Endodermal cell (in vitro differentiated cells): Measurements from ENCODE around the gene CNTFR. TPM values are rescaled to one million over a fixed set of nuclear protein-coding genes. Genes with fewer than 3 reads are reported as not detected.

Experiments used
- DNase-seq: peaks from one replicate; pipeline ENCODE4 v3.0.0-alpha.2; 2017
- H3K27ac ChIP-seq: 2 replicates; pipeline ENCODE4 v1.5.1; 2013; ENCODE audit warnings: mild to moderate bottlenecking, low read depth, low read length, moderate library complexity
- H3K27me3 ChIP-seq: 2 replicates; pipeline ENCODE4 v1.6.1; 2013; ENCODE audit warnings: mild to moderate bottlenecking, low read length, moderate library complexity; ENCODE audit not compliant: insufficient read depth, control insufficient read depth, poor library complexity, severe bottlenecking
- H3K36me3 ChIP-seq: 2 replicates; pipeline ENCODE4 v1.7.0; 2013; ENCODE audit warnings: mild to moderate bottlenecking, low read length, moderate library complexity; ENCODE audit not compliant: control insufficient read depth, insufficient read depth
- H3K4me1 ChIP-seq: one replicate; pipeline ENCODE4 v1.7.0; 2013; ENCODE audit warnings: low read length; ENCODE audit not compliant: control insufficient read depth, insufficient read depth
- H3K4me3 ChIP-seq: 2 replicates; pipeline ENCODE4 v1.5.1; 2013; ENCODE audit warnings: mild to moderate bottlenecking, low read length, moderate library complexity
- H3K9ac ChIP-seq: 2 replicates; pipeline ENCODE4 v1.6.1; 2013; ENCODE audit warnings: mild to moderate bottlenecking, low read length, moderate library complexity; ENCODE audit not compliant: poor library complexity, severe bottlenecking; ENCODE audit errors: extremely low read depth
- H3K9me3 ChIP-seq: 2 replicates; pipeline ENCODE4 v1.6.1; 2013; ENCODE audit warnings: mild to moderate bottlenecking, low read length, moderate library complexity; ENCODE audit not compliant: control insufficient read depth
- H3K27ac Mint-ChIP-seq: 2 replicates; pipeline ENCODE4 v1.8.0; 2020; ENCODE audit warnings: mixed read lengths
- H3K27me3 Mint-ChIP-seq: 2 replicates; pipeline ENCODE4 v1.8.0; 2021; ENCODE audit warnings: mild to moderate bottlenecking, mixed read lengths; ENCODE audit not compliant: insufficient read depth
- H3K36me3 Mint-ChIP-seq: 2 replicates; pipeline ENCODE4 v1.8.0; 2020; ENCODE audit warnings: low read depth, mixed read lengths
- H3K4me1 Mint-ChIP-seq: 2 replicates; pipeline ENCODE4 v1.8.0; 2020; ENCODE audit warnings: mixed read lengths
- H3K4me3 Mint-ChIP-seq: 2 replicates; pipeline ENCODE4 v1.8.0; 2020; ENCODE audit warnings: mild to moderate bottlenecking, moderate library complexity, mixed read lengths
- H3K9me3 Mint-ChIP-seq: 2 replicates; pipeline ENCODE4 v1.8.0; 2020; ENCODE audit warnings: mild to moderate bottlenecking, mixed read lengths
- CTCF ChIP-seq: fragments of 200-600 bp; sonication (generic); conservative IDR thresholded peaks from 2 replicates; pipeline ENCODE4 v1.5.0; 2021; ENCODE audit warnings: antibody characterized with exemption, mild to moderate bottlenecking
- WGBS, 2 experiments: methylation state at CpG; one replicate each; pipeline versions ENCODE4 v1.1.5 to v1.1.7; 2013; ENCODE audit warnings: missing lambda C conversion rate in 2 of 2, mixed read lengths in 1 of 2; ENCODE audit not compliant: insufficient coverage in 1 of 2, insufficient read length in 1 of 2; 5-methylcytosine and 5-hydroxymethylcytosine counted together
- total RNA-seq, 2 donors: library from RNA; stranded (reverse); fragmentation: NEBNext Ultra II Directional in 1 of 2; extraction: Animal tissue kit (Norgen Biotek cat#: 25700) in 1 of 2; gene quantifications; 2 replicates in 1 of 2; 3 replicates in 1 of 2; pipeline ENCODE4 v1.2.1, GENCODE V29; 2021

Gene CNTFR
- total RNA-seq, 2 donors from 2014 or later: 0.53 to 1.6 TPM

GRCh38 chr9:34572092-34572491 is 17.4 kb downstream of the CNTFR start:
- Mint-ChIP-seq H3K27me3 (peaks cover 35% of the 10 kb centered on the region), H3K9me3 (no peaks in the 10 kb centered on the region), H3K36me3 (no peaks in the 10 kb centered on the region), H3K4me1 (peaks cover 8% of the 10 kb centered on the region), H3K4me3 (no peak overlapping the region), H3K27ac (no peak overlapping the region)
- no peak for TF ChIP-seq CTCF
- no peak for DNase-seq
- Histone ChIP-seq H3K9ac (no peak overlapping the region), H3K9me3 (no peaks in the 10 kb centered on the region), H3K27ac (no peak overlapping the region), H3K36me3 (no peaks in the 10 kb centered on the region), H3K4me3 (no peak overlapping the region), H3K4me1 (no peaks in the 10 kb centered on the region), H3K27me3 (peaks cover 19% of the 10 kb centered on the region)

GRCh38 chr9:34571481-34571810 is 18.1 kb downstream of the CNTFR start:
- no peak overlapping the region for H3K9ac ChIP-seq
- no peaks in the 10 kb centered on the region for H3K36me3 ChIP-seq
- no peak for DNase-seq
- peaks cover 21% of the 10 kb centered on the region for H3K27me3 ChIP-seq
- no peak overlapping the region for H3K4me3 Mint-ChIP-seq
- WGBS, 2 experiments: 88 to 92% methylated on average over 6 to 12 of the region's 12 CpGs
- no peaks in the 10 kb centered on the region for H3K9me3 Mint-ChIP-seq
- no peaks in the 10 kb centered on the region for H3K9me3 ChIP-seq
- H3K36me3 Mint-ChIP-seq: no peaks in the 10 kb centered on the region
- H3K4me1 ChIP-seq: no peaks in the 10 kb centered on the region
- H3K4me1 Mint-ChIP-seq: peaks cover 8% of the 10 kb centered on the region
- H3K4me3 ChIP-seq: no peak overlapping the region
- no peak for TF ChIP-seq CTCF
- peaks cover 35% of the 10 kb centered on the region for H3K27me3 Mint-ChIP-seq
- no peak overlapping the region for H3K27ac Mint-ChIP-seq
- peak overlapping the region; percentile 66 for H3K27ac ChIP-seq

GRCh38 chr9:34570809-34571480 is 18.6 kb downstream of the CNTFR start:
- no peak for DNase-seq
- Mint-ChIP-seq H3K4me1 (peaks cover 6% of the 10 kb centered on the region), H3K36me3 (no peaks in the 10 kb centered on the region), H3K27ac (peak overlapping the region; percentile 22), H3K4me3 (no peak overlapping the region), H3K9me3 (no peaks in the 10 kb centered on the region), H3K27me3 (peaks cover 30% of the 10 kb centered on the region)
- H3K4me3 ChIP-seq: no peak overlapping the region
- no peak overlapping the region for H3K9ac ChIP-seq
- H3K4me1 ChIP-seq: no peaks in the 10 kb centered on the region
- H3K27ac ChIP-seq: peak overlapping the region; percentile 66
- peaks cover 17% of the 10 kb centered on the region for H3K27me3 ChIP-seq
- TF ChIP-seq CTCF: no peak
- WGBS, 2 experiments: 76 to 90% methylated on average over 2 to 7 of the region's 7 CpGs
- no peaks in the 10 kb centered on the region for H3K36me3 ChIP-seq
- no peaks in the 10 kb centered on the region for H3K9me3 ChIP-seq
